Daoy (cell line): ENCODE results near the gene RNF212. TPM values are rescaled to one million over a fixed set of nuclear protein-coding genes. Genes with fewer than 3 reads are reported as not detected.
A peak's percentile ranks its signal among the peaks of the same experiment; 100 is the strongest.

Experiments used
- DNase-seq: peaks from one replicate; pipeline ENCODE4 v3.0.0-alpha.2; 2015; ENCODE audit warnings: low read depth
- total RNA-seq: library from RNA; depleted of rRNA; stranded (reverse); fragments of >200 nt; shearing (Covaris generic); gene quantifications from 2 replicates; pipeline ENCODE4 v1.2.3, GENCODE V29; 2014

The RNF212 gene
- total RNA-seq, 1 experiment from 2014 or later: not detected

DNA sequence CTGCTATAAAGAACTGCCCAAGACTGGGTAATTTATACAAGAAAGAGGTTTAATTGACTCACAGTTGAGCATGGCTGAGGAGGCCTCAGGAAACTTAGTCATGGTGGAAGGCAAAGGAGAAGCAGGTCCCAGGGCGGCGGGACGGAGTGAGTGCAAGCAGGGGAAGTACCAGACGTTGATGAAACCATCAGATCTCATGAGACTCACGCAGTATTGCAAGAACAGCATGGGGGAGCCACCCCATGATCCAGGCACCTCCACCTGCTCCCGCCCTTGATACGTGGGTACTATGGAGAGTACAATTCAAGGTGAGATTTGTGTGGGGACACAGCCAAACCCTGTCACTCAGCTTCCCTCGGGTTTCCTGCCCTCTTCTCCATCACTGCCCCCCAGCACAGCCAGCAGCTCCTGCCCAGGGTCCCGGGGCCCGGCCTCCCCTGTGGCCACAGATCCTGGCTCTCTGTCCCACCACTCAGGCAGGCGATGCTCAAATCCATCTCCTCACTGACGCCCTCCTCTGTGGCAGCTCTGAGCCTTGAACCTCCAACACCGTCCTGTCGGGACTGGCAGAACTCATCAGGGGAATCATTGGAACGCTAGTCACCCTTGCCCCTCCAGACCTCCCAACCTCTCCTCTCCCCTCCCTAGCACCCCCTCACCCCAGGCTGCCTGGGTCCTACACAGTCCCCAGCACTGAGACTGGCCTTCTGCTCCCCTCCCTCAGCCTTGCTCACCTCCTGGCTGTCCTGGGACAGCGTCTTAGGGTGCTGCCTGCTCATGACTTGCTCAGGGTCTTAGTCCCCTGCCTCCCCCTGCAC is 64.4 kb downstream of the RNF212 start:
- DNase-seq: no peak

DNA sequence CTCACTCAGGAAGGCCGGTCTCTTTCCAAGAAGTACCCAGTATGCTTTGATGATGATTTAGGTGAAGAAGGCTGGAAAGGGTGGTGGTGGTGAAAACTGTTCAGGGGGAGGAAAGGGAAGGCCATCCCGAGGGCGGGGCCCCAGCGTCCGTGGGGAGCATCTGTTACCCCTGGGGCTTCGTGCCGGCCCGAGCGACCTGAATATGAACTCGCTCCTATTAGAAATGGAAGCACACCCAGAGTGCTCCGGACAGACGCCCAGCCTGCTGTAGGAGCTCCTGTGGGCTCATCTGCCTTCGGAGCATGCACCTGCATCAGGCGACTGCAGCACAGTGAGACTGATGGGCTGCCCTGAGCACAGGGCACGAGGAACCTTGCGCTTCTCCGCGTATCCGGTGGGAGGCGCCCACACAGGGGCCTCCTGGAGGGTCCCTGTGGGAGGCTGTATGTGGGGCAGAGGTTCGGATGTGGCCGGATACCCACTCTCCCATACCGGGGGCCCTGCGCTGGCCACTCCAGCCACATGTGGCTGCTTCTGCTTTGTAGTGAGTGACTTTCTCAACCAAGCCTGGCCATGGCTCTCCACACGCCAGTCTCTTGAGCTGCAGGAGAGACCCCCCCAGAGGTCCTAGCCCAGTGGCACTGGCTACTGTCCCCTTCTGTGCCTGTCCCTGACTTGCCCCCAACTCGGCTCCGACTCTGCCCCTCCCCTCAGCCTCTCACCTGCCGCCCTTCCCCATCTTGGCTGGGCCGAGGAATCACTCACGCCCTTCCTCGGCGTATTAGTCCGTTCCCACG is 65.2 kb downstream of the RNF212 start:
- no peak for DNase-seq

GRCh38 chr4:1047106-1047975 is 66.0 kb downstream of the RNF212 start:
- DNase-seq: no peak

GRCh38 chr4:1046581-1047011 is 66.8 kb downstream of the RNF212 start:
- DNase-seq: peak; percentile 81

GRCh38 chr4:1045595-1046201 is 67.7 kb downstream of the RNF212 start:
- no peak for DNase-seq

GRCh38 chr4:1045193-1045594 is 68.2 kb downstream of the RNF212 start:
- peak; percentile 0 for DNase-seq

DNA sequence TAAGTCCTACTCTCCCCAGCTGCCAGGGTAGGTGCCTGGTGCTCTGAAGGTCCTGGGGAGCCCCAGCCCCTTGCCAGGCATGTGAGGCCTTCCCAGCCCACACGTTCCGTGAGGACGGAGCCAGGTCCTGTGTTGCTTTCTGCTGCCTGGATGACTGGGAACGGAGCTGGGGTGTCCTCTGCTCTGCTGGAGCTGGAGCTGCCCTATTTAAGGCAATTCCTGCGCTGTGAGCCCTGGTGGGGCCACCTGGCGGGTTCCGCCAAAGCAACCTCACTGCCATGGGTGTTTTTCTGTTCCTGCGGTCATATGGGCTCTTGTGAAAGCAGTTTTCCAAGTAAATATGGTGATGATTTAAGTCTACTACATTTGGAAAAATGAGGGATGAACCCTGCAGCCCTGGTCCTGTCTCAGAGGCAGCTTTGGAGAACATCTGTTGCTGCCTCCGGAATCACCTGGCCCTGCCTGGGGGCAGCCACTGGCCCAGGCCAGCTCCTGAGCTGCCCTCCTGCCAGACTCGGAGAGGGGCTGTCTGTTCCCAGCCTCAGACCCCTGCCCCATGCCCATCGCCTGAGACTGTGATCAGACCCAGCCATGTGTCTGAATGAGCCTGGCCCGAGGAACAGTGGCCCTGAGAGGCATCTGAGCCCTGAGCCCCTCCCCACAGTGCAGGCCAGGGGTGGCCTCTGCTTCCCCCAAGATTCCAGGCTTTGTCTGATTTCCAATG is 68.7 kb downstream of the RNF212 start:
- peak; percentile 3 for DNase-seq

- DNase-seq: peak; percentile 99
Observed at GRCh38 chr4:1043651-1044468, 69.5 kb downstream of the RNF212 start.

GRCh38 chr4:1043162-1043561 is 70.2 kb downstream of the RNF212 start:
- no peak for DNase-seq

- no peak for DNase-seq
Observed at GRCh38 chr4:1042352-1043055, 70.9 kb downstream of the RNF212 start.

GRCh38 chr4:1041936-1042330 is 71.4 kb downstream of the RNF212 start:
- DNase-seq: no peak

- peak; percentile 54 for DNase-seq
Observed at GRCh38 chr4:1041147-1041935, 72.0 kb downstream of the RNF212 start.

DNA sequence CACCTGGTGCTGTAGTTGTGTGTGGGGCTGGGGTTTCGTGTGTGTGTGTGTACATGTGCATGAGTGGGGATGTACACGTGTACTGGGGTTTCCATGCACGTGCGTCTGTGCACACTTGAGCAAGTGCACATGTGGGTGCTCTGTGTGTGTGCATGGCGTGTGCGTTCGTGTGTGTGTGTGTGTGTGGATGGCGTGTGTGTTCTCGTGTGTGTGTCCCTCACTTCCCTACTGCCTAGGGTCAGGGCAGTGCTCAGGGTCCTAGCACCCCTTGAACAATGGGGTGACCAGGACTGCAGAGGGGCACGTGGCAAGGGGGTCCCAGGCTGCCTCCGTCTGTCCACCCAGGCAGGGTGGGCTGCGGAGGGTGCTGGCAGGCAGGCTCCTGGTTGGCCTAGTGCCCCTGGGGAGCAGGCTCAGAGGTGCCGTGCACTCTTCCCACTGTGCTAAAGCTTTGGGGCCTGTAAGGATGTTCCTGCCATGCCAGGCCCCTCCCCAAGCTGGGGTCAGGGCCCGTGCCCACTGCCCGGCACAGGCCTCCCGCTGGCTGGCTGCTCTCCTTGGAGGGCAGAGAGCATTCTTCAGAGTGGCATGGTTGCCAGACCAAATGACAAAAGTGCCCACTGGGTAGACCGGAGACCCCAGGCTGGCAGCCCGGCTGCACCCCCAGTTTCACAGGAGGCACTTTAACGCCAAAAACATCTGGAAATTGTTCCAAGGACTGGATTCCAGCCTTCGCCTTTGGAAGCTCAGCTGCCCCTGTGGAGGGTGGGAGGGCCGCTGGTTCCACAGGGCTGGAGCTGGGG is 72.8 kb downstream of the RNF212 start:
- DNase-seq: no peak

DNA sequence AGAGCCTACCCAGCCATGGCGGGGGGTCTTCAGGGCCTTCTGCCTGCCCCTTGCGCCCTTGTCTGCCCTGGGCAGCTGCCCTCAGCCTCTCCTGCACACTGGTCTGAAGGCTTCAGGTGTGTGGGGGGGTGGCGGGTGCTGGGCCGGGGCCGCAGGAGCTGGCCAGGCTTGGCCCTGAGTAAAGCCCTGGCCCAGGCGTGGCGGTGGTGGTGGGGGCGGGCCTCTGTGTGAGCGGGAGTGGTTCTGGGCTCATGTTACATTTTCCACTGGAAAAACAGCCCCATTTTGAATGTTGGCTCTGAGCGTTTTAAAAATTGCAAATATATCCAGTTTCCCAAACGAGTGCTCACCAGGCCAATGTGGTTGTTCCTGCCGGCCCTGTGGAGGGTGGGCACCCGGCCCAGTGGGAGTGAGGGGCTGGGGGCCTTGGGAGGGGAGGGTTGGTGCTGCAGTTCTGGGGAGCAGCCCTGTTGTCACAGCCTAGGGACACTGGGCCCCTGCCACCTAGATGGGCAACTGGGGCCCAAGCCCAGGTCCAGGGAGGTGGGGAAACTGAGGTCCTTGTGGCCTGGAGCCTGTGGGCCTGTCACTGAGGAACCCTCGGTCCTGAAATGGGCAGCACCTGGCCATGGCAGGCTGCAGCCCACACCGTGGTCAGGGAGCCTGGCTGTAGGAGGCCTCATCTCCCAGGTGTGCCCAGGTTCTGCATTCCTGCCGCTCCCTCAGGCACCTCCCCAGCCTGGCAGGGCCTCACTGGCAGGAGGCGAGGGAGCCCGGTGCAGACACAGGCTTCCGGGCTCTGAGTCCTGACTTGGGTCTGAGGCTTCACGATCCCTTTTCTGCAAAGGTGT is 73.6 kb downstream of the RNF212 start:
- peak; percentile 51 for DNase-seq

GRCh38 chr4:1038948-1039492 is 74.3 kb downstream of the RNF212 start:
- DNase-seq: no peak
